Pancreas (tissue), 10 donors: Measurements from ENCODE around the gene HEXB. TPM values are rescaled to one million over a fixed set of nuclear protein-coding genes. Genes with fewer than 3 reads are reported as not detected.

Experiments
- ATAC-seq, 4 donors: fragments of 200-7000 bp; cut with Tn5 transposase; one replicate each; pipeline versions ENCODE4 v1.8.0 to v1.9.1; 2020; ENCODE audit warnings: mild to moderate bottlenecking in 4 of 4, moderate library complexity in 4 of 4
- DNase-seq, 6 donors: peaks; one replicate each; pipeline ENCODE4 v3.0.0-alpha.2; 2020
- FAIRE-seq: peaks from 2 replicates; lab custom pipeline; 2012; peaks lifted over from hg19 to GRCh38; lab: Jason Lieb, UNC
- H3K27ac ChIP-seq, 4 donors: fragments of 200-600 bp; sonication (generic); 1 replicate in 3 of 4; 2 replicates in 1 of 4; pipeline versions ENCODE4 v1.5.0 to v1.8.0; 2020
- H3K27me3 ChIP-seq, 4 donors: fragments of 200-600 bp; one replicate each; pipeline ENCODE4 v1.8.0; 2021
- H3K36me3 ChIP-seq, 3 donors: fragments of 200-600 bp; sonication (generic) in 1 of 3; one replicate each; pipeline versions ENCODE4 v1.5.0 to v1.8.0; 2020 to 2021
- H3K4me1 ChIP-seq, 3 donors: fragments of 200-600 bp; one replicate each; pipeline ENCODE4 v1.8.0; 2021
- H3K4me3 ChIP-seq, 4 donors: fragments of 200-600 bp; sonication (generic) in 2 of 4; one replicate each; pipeline versions ENCODE4 v1.5.0 to v1.8.0; 2020 to 2021
- H3K9me3 ChIP-seq, 4 donors: fragments of 200-600 bp; one replicate each; pipeline ENCODE4 v1.8.0; 2021
- CTCF ChIP-seq, 4 donors: fragments of 200-600 bp; sonication (generic) in 3 of 4; IDR thresholded peaks; one replicate each; pipeline versions ENCODE4 v1.5.0 to v1.8.0; 2021; ENCODE audit warnings: antibody characterized with exemption in 4 of 4
- WGBS, 2 donors: extraction: QIAGEN DNeasy Blood & Tissue Kit; methylation state at CpG; one replicate each; pipeline ENCODE4 v1.1.7; 2013; 5-methylcytosine and 5-hydroxymethylcytosine counted together
- intact Hi-C, 3 donors: fragments of 100-400 bp; cut with DNase I; formaldehyde crosslinking; loops; one replicate each; pipeline versions ENCODE4 v1.11.1 to v1.14.2; 2022
- polyA plus RNA-seq, 2 donors: library from polyadenylated mRNA; stranded (reverse); fragments of 200-250 nt; gene quantifications; one replicate each; pipeline ENCODE4 v1.2.3, GENCODE V29; 2013
- total RNA-seq, 6 donors: library from RNA; stranded (reverse); fragmentation: NEBNext Ultra II Directional in 4 of 6; extraction: Animal tissue kit (Norgen Biotek cat#: 25700) in 4 of 6; gene quantifications; one replicate each; pipeline versions ENCODE4 v1.2.1 to v1.2.4, GENCODE V29; 2021 to 2023
- donor health status: healthy with polysubstance abuse.
- donor health status: DM: no; HTN: no; CAD: no; lungs with moderate emphysema.
- donor health status: DM: no; HTN: no; CAD: no.
- donor health status: control.
- donor health status: control.
- donor health status: Bipolar disorder and iron deficiency.
- donor health status: DM: yes; HTN: yes; CAD: no.
- donor health status: DM: no; HTN: no; CAD: no.
- donor health status: DM: no; HTN: no; CAD: no.
- donor health status: DM: yes; HTN: yes; CAD: no.

The HEXB gene
- total and polyA plus RNA-seq, 8 donors, result 59.2 to 140 (median 78.4) TPM

GRCh38 chr5:74761241-74761640 is 76.2 kb downstream of the HEXB start:
- intact Hi-C loops, result no loop called here
- ATAC-seq, result no peak
- Histone ChIP-seq H3K36me3 (peaks cover 0 to 10% (median 0%) of the 10 kb centered on the region in 3 donors), H3K9me3 (no peaks in the 10 kb centered on the region), H3K4me1 (peaks cover 5 to 13% (median 9%) of the 10 kb centered on the region in 3 donors), H3K27me3 (no peaks in the 10 kb centered on the region), H3K27ac (no peak overlapping the region), H3K4me3 (no peak overlapping the region)
- 89% methylated on average over 1 of the region's 1 CpG for WGBS, 2 donors
- FAIRE-seq, result no peak
- no peak for TF ChIP-seq CTCF (IDR thresholded peaks at IDR 0.05)
- no peak for DNase-seq

DNA sequence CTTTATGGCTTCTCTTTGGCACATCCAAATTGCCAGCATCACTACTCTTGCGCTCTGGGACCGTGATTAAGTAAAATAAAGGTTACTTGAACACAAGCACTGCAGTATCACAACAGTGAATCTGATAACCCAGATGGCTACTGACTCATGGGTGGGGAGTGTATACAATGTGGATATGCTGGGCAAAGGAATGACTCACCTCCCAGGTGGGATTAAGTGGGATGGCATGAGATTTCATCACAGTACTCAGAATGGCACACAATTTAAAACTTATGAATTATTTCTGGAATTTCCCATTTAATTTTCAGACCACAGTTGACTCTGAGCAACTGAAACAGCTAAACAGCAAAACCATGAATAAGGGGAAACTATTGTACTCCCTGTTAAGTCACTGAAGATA is 77.6 kb downstream of the HEXB start:
- no peaks in the 10 kb centered on the region for H3K9me3 ChIP-seq
- FAIRE-seq, result no peak
- H3K36me3 ChIP-seq, result peaks cover 0 to 5% (median 0%) of the 10 kb centered on the region in 3 donors
- ATAC-seq, result no peak
- no peak overlapping the region for H3K27ac ChIP-seq
- 90 to 95% methylated on average over 2 of the region's 2 CpGs for WGBS, 2 donors
- peaks cover 5 to 13% (median 9%) of the 10 kb centered on the region in 3 donors for H3K4me1 ChIP-seq
- no peak for DNase-seq
- TF ChIP-seq CTCF (IDR thresholded peaks at IDR 0.05), result no peak
- intact Hi-C loops, result no loop called here
- H3K27me3 ChIP-seq, result no peaks in the 10 kb centered on the region
- H3K4me3 ChIP-seq, result no peak overlapping the region

- H3K4me1 ChIP-seq, result peaks cover 12 to 20% (median 17%) of the 10 kb centered on the region in 3 donors
- FAIRE-seq (no peak), DNase-seq (no peak), ATAC-seq (no peak)
- TF ChIP-seq CTCF (IDR thresholded peaks at IDR 0.05), result no peak
- no peaks in the 10 kb centered on the region for H3K27me3 ChIP-seq
- peaks cover 0 to 2% (median 0%) of the 10 kb centered on the region in 3 donors for H3K36me3 ChIP-seq
- no peak overlapping the region for H3K4me3 ChIP-seq
- H3K27ac ChIP-seq, result no peak overlapping the region
- H3K9me3 ChIP-seq, result no peaks in the 10 kb centered on the region
- intact Hi-C loops, result no loop called here
Observed at GRCh38 chr5:74763504-74763903, 78.5 kb downstream of the HEXB start.

DNA sequence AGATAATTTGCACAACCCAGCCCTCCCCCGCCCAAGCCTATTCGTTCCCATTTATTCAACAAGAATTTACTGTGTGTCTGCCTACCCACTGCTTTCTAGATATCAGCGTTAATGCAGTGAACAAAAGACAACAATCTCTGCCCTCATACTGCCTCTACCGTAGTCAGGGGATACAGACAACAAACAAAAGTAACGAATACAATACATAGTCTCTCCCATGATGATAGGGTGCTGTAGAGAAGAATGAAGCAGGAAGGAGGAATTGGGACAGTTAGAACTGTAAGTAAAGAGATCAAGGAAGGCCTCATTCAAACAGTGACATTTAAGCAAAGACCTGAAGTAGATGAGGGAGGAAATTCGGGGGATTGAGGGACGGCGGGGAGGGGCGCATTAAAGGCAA is 80.2 kb downstream of the HEXB start:
- H3K4me1 ChIP-seq, result peaks cover 13 to 20% (median 17%) of the 10 kb centered on the region in 3 donors
- no peaks in the 10 kb centered on the region for H3K9me3 ChIP-seq
- intact Hi-C loops, result no loop called here
- peaks cover 7% of the 10 kb centered on the region in 3 donors for H3K36me3 ChIP-seq
- no peaks in the 10 kb centered on the region for H3K27me3 ChIP-seq
- FAIRE-seq, result no peak
- H3K4me3 ChIP-seq, result peak overlapping the region in 1 of 4 donors; percentile 79
- H3K27ac ChIP-seq, result no peak overlapping the region
- 52 to 68% methylated on average over 9 of the region's 9 CpGs for WGBS, 2 donors
- TF ChIP-seq CTCF (IDR thresholded peaks at IDR 0.05), result no peak
- DNase-seq, result no peak
- ATAC-seq, result no peak

GRCh38 chr5:74765929-74766328 is 80.9 kb downstream of the HEXB start:
- Histone ChIP-seq H3K4me1 (peaks cover 13 to 20% (median 17%) of the 10 kb centered on the region in 3 donors), H3K27ac (no peak overlapping the region), H3K27me3 (no peaks in the 10 kb centered on the region), H3K4me3 (peak overlapping the region; percentile 69 to 96 (median 80)), H3K36me3 (peaks cover 7 to 11% (median 9%) of the 10 kb centered on the region in 3 donors), H3K9me3 (no peaks in the 10 kb centered on the region)
- ATAC-seq, result no peak
- no peak for TF ChIP-seq CTCF (IDR thresholded peaks at IDR 0.05)
- intact Hi-C loops, result no loop called here
- FAIRE-seq, result no peak
- WGBS, 2 donors, result 46 to 68% methylated on average over 27 of the region's 27 CpGs
- peak in 1 of 6 donors; percentile 48 for DNase-seq
